NCI-H345 treated with DMSO at 0.1 percent for 48 hours (cell line): ENCODE measurements around the gene GUCY1A2.
"Not testable (repeated sequence)": the region's sequence is repeated elsewhere in the genome, so short reads cannot be mapped to it uniquely, and the experiment has no call there.

Experiments used
- DNase-seq: peaks from one replicate; lab custom pipeline; 2025; ENCODE audit not compliant: unreplicated experiment; lab: John Stamatoyannopoulos, UW

GUCY1A2 gene

GRCh38 chr11:106943089-106943488, 75.2 kb downstream of the GUCY1A2 start:
- DNase-seq: no peak

DNA sequence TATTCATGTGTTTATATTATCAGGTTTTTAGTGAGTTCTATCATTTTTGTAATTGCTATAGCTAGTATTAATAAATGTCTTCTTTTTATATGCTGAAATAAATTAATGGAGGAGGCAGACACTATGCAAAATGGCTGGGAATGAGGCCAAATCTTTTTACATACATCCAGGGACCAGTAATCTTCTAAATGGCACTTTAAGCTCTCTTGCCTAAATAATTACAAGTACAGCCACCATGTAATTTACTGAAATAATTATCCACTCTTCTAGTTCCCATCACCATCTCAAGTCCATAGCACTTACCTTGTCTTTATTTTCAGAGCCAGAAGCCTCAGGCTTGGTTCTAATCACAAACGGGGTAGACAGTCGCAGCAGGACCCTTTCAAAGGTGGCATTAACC, 79.1 kb downstream of the GUCY1A2 start:
- DNase-seq: no peak

GRCh38 chr11:106937111-106937510, 81.2 kb downstream of the GUCY1A2 start:
- DNase-seq: no peak

- no peak for DNase-seq
Measured at GRCh38 chr11:106925245-106925644, 93.0 kb downstream of the GUCY1A2 start.

GRCh38 chr11:106920899-106921509, 97.3 kb downstream of the GUCY1A2 start:
- DNase-seq: no peak

- DNase-seq: no peak
Measured at GRCh38 chr11:106917973-106918372, 100.3 kb downstream of the GUCY1A2 start.

DNA sequence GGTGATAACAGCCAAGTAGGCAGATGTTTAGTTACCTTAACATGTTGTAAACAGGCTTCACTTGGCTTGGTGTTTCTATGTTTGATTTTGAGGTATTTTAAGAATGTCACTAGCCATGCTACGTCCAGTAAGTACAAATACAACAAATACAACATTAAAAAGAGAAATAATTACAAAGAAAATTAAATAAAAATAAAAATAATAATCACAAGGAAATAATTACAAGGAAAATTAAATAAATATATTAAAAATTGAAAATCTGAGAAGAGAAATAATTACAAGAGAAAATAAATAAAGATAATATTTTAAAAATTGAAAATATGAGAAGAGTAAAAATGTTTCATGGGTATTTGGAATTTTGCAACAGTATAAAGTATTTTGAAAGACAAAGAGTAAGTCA, 103.9 kb downstream of the GUCY1A2 start:
- DNase-seq: no peak

DNA sequence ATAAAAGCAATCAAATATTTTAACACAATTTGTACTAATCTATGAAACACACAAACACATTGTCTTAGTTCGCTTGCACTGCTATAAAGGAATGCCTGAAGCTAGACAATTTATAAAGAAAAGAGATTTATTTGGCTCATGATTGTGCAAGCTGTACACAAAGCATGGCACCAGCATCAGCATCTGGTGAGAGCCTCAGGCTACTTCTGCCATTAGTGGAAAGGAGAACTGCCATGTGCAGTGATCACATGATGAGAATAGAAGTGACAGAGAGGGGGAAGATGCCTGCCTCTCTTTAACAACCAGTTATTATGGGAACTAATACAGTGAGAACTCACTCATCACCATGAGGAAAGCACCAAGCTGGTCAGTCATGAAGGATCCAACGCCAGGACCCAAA, 105.1 kb downstream of the GUCY1A2 start:
- DNase-seq: no peak

DNA sequence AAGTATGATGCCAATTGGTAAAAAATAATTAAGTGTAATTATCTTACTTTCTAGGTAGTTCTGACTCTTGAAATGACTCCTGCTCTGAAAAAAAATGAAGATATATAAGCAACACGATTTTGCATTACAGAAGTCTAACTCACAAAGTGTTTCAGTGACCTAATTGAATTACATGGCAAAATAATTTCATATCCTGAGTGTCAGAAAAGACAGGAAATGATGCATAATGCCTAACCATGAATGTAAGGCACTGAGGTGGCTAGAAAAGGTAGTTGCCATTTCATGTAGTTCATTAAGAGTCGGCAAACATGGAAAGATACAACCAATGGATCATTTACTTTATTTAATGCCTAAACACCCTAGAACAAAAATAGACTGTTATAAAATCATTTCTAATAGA, 113.5 kb downstream of the GUCY1A2 start:
- DNase-seq: no peak

DNA sequence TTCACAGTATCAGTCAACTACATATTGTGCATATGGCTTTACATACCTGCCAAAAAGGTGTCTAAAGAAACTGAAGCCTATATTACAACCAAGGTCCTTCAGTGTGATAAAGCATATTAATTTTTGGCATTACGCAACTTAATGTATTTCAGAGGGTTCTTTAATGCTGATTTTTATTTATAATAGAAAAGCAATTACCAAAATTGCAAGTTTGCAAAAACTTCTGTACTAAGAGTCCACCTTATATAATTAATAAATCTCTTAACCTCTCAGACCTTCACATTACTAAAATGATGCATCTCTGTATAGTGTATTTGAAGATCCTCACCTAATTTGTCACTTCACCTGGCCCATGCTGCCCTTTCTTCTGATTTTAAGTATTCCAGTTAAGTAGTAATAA, 128.6 kb downstream of the GUCY1A2 start:
- no peak for DNase-seq

DNA sequence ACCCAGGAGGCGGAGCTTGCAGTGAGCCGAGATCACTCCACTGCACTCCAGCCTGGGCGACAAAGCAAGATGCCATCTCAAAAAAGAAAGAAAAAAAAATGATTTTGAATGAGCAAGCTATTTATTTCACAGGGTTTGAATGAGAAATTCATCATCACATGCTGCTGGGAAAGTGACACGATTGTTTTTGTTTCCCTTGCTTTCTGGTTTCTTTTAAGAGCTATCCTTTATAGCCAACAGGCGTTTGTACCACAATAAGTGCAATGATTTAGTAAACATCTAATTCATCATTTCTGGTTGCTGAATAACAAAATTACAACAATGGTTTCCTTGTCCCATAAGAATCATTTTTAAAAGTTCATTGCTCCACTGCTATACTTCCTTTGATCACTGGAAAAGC, 129.9 kb downstream of the GUCY1A2 start:
- no peak for DNase-seq

DNA sequence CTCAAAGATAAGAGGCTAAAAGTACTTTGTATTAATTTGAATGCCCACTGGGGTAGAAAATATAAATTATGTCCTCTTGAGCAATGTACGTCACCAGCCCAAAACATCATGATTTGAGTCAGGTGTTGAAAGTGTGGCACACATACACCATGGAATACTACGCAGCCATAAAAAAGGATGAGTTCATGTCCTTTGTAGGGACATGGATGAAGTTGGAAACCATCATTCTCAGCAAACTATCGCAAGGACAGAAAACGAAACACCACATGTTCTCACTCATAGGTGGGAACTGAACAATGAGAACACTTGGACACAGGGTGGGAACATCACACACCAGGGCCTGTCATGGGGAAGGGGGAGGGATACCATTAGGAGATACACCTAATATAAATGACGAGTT, 134.6 kb downstream of the GUCY1A2 start:
- DNase-seq: not testable (repeated sequence)

DNA sequence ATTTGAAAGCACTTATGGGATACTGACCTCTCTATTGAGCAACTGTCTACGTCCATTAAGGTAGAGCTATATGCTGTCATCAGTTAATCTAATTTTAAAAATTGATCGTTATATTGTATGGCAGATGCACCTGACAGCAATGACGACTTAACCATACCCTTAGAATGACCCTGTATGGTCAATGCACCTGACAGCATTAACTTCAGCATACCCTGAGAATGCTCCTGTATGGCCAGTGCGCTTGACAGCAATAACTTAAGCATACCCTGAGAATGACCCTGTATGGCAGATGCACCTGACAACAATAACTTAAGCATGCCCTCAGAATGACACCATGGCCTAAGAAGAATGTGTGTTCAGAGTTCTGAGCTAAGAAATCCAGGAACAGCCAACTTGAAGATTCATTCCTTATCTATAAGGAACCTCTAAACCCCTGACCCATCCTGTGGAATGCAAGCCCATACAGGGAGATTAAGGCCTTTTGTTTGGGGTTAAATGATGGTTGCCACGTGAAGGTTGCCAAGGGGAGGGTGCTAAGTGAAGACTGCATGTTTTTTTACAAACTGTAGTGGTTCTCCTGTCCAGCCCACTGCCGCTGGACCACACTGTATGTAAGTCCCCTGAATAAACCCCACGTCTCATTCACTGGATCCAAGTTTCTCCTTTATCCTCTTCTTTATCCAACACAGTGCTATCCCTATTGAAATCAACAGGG, 138.3 kb downstream of the GUCY1A2 start:
- no peak for DNase-seq

GRCh38 chr11:106879029-106879428, 139.2 kb downstream of the GUCY1A2 start:
- DNase-seq: no peak

DNA sequence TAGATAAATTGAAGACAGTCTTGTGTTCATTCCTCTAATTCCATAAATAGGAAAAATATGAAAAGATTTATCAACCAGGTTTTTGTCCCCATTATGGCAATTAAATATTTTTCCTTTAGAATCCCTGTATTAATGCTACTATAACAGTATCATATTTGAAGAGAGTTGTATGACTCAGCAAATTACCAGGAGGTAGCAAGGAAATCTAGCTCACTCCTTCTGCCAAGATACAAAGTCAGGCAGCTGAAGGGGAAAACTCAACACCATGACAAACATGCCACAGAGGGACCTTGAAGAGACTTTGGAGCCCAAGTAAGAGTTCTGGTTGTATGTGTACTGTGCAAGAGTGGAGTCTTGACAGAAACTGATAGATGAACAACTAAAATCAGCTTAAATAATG, 143.3 kb downstream of the GUCY1A2 start:
- DNase-seq: no peak

GRCh38 chr11:106872246-106872645, 146.0 kb downstream of the GUCY1A2 start:
- no peak for DNase-seq

- no peak for DNase-seq
Measured at GRCh38 chr11:106858200-106858599, 160.1 kb downstream of the GUCY1A2 start.

DNA sequence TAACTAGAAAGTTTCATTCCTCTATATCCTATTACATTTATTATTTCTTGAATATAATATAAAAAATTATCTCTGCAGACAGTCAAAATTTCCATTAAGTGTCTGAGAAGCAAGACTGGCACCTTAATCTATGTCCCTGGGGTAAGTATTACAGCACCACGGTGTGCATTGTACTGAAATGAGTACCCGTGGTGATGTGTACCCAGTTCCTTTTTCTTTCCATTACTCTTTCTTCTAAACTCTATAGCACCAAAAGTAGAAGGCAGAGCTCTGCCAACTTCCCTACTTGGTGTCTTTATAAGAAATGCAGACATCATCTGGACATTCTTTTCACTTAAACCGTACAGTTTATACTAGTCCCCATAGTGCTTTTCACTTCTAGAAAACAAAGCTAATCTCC, 161.7 kb downstream of the GUCY1A2 start:
- DNase-seq: no peak

DNA sequence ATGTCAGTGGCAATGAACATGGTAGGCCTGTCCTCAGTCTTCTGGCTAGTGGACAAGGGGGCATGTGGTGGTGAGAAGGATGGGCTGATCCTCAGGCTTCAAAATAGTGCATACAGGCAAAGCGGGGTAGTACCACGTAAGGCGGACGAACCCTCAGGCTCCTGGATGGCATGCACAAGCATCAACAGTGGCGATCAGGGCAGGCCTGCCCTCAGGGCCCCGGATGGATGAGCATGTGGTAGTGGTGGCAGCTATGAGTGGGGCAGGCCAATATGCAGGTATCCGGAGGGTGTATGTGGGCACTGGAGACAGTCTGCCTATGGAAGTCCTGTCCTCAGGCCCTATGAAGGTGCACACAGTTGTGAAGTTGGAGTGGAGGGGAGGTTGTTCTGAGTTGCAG, 163.8 kb downstream of the GUCY1A2 start:
- no peak for DNase-seq

- DNase-seq: no peak
Measured at GRCh38 chr11:106853850-106854401, 164.3 kb downstream of the GUCY1A2 start.

- DNase-seq: no peak
Measured at GRCh38 chr11:106852779-106853178, 165.5 kb downstream of the GUCY1A2 start.

DNA sequence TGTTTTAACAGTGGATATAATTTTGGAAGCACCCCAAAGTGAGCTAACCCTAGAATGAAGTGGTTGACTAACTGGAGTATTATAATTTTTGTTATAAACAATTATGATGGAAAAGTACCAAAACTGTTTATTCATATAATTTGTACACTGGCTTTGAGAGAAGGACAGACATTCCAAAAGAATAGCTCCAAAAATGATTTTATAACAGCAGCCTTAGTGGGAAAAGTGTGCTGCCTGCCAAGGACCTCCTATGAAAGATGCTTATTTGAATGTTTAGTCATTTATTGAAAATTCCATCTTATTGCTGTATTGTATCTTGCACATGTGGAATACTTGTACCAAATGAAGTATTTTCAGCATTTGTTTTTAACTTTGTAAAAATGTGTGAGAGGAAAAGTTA, 169.8 kb downstream of the GUCY1A2 start:
- no peak for DNase-seq

- no peak for DNase-seq
Measured at GRCh38 chr11:106842134-106842533, 176.1 kb downstream of the GUCY1A2 start.
